ENCODE results near the gene CWC27.

DNA sequence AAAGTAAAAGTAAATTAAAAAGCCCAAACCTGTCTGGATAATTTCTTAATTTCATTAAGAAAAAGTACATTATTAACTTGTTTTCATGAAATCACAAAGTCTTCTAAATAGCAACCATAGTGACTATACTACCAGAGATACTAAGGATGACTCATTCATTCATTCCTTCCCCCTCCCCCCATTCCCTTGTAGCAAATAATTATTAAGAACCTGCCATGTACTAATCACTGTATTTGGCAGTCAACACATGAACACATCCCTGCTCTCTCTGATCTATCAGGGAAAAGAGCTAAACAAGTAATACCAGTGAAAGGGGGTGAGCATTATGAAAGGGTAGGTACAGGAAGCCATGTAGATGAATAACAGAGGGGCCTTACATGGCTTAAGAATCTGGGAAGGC, 203.9 kb downstream of the CWC27 start:
- TF ChIP-seq, protein P1, sequence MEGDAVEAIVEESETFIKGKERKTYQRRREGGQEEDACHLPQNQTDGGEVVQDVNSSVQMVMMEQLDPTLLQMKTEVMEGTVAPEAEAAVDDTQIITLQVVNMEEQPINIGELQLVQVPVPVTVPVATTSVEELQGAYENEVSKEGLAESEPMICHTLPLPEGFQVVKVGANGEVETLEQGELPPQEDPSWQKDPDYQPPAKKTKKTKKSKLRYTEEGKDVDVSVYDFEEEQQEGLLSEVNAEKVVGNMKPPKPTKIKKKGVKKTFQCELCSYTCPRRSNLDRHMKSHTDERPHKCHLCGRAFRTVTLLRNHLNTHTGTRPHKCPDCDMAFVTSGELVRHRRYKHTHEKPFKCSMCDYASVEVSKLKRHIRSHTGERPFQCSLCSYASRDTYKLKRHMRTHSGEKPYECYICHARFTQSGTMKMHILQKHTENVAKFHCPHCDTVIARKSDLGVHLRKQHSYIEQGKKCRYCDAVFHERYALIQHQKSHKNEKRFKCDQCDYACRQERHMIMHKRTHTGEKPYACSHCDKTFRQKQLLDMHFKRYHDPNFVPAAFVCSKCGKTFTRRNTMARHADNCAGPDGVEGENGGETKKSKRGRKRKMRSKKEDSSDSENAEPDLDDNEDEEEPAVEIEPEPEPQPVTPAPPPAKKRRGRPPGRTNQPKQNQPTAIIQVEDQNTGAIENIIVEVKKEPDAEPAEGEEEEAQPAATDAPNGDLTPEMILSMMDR (IDR thresholded peaks at IDR 0.05), result no peak
- TF ChIP-seq GABPA (IDR thresholded peaks at IDR 0.05; ENCODE audit: low read depth) (no peak), RCOR1 (IDR thresholded peaks at IDR 0.05; ENCODE audit: low read length) (no peak), POLR2AphosphoS5 (IDR thresholded peaks at IDR 0.05; ENCODE audit: low read depth, low read length) (no peak)
- TF ChIP-seq, protein P2, sequence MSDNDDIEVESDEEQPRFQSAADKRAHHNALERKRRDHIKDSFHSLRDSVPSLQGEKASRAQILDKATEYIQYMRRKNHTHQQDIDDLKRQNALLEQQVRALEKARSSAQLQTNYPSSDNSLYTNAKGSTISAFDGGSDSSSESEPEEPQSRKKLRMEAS (IDR thresholded peaks at IDR 0.05; ENCODE audit: low read depth), result no peak

Measured in SK-N-SH (cell line).